HepG2 (cell line): ENCODE data around the gene DYNC1LI2. TPM values are rescaled to one million over a fixed set of nuclear protein-coding genes. Genes with fewer than 3 reads are reported as not detected.
A peak's percentile ranks its signal among the peaks of the same experiment; 100 is the strongest.

Experiments
- FOXJ3 ChIP-seq: sonication (generic); formaldehyde crosslinking; IDR thresholded peaks from 2 replicates; pipeline ENCODE4 v1.4.0; 2020; ENCODE audit warnings: missing genetic modification reagents, mild to moderate bottlenecking, borderline replicate concordance
- HIVEP1 ChIP-seq: sonication (generic); formaldehyde crosslinking; IDR thresholded peaks from 2 replicates; pipeline ENCODE4 v1.4.0; 2020; ENCODE audit warnings: mild to moderate bottlenecking, missing genetic modification reagents
- MEIS1 ChIP-seq: sonication (generic); formaldehyde crosslinking; IDR thresholded peaks from 2 replicates; pipeline ENCODE4 v1.9.0; 2021; ENCODE audit warnings: mild to moderate bottlenecking, missing genetic modification reagents, moderate library complexity, borderline replicate concordance
- MTF2 ChIP-seq: sonication (generic); formaldehyde crosslinking; IDR thresholded peaks from 2 replicates; pipeline ENCODE4 v1.5.0; 2020; ENCODE audit warnings: missing genetic modification reagents, borderline replicate concordance
- TOPORS ChIP-seq: sonication (generic); formaldehyde crosslinking; IDR thresholded peaks from 2 replicates; pipeline ENCODE4 v1.8.0; 2023; ENCODE audit warnings: mild to moderate bottlenecking, missing genetic modification reagents
- TSC22D2 ChIP-seq: sonication (generic); formaldehyde crosslinking; IDR thresholded peaks from 2 replicates; pipeline ENCODE4 v1.5.1; 2020; ENCODE audit warnings: missing genetic modification reagents, mild to moderate bottlenecking, borderline replicate concordance
- ZFAT ChIP-seq: sonication (generic); formaldehyde crosslinking; conservative IDR thresholded peaks from 2 replicates; pipeline ENCODE4 v1.8.1; 2023; ENCODE audit warnings: missing genetic modification reagents, inconsistent platforms
- ZFP36L2 ChIP-seq: sonication (generic); formaldehyde crosslinking; IDR thresholded peaks from 2 replicates; pipeline ENCODE4 v1.4.0; 2020; ENCODE audit warnings: missing genetic modification reagents
- ZNF20 ChIP-seq: sonication (generic); formaldehyde crosslinking; IDR thresholded peaks from 2 replicates; pipeline ENCODE4 v1.4.0; 2020; ENCODE audit warnings: mild to moderate bottlenecking, moderate library complexity, missing genetic modification reagents
- ZNF567 ChIP-seq: sonication (generic); formaldehyde crosslinking; IDR thresholded peaks from 2 replicates; pipeline ENCODE4 v1.8.1; 2023; ENCODE audit warnings: mild to moderate bottlenecking, missing genetic modification reagents, borderline replicate concordance
- ZNF850 ChIP-seq: sonication (generic); formaldehyde crosslinking; conservative IDR thresholded peaks from 2 replicates; pipeline ENCODE4 v1.9.0; 2021; ENCODE audit warnings: mild to moderate bottlenecking, missing genetic modification reagents
- polyA plus RNA-seq, 8 experiments: library from polyadenylated mRNA; depleted of rRNA in 3 of 8; stranded (reverse) in 7 of 8; unstranded in 1 of 8; fragments of >200 nt; fragmentation: Illumina TruSeq in 4 of 8; extraction: Trizol in 4 of 8; gene quantifications; 2 replicates each; pipeline versions ENCODE4 v1.2.1 to v1.2.3, GENCODE V29; 2011 to 2016; ENCODE audit warnings: low read depth in 4 of 8, missing spikeins in 1 of 8, mixed read lengths in 1 of 8; ENCODE audit not compliant: insufficient read depth in 1 of 8
- total RNA-seq, 5 experiments: library from RNA; depleted of rRNA; stranded (reverse); fragments of >200 nt; fragmentation: Illumina TruSeq; extraction: Trizol; gene quantifications; 2 replicates each; pipeline ENCODE4 v1.2.3, GENCODE V29; 2016; ENCODE audit warnings: low read depth in 1 of 5
- TF ChIP-seq, protein P1 (sequence below): sonication (generic); formaldehyde crosslinking; IDR thresholded peaks from 2 replicates; pipeline ENCODE4 v1.4.0; 2020; ENCODE audit warnings: missing genetic modification reagents
- TF ChIP-seq, protein P2 (sequence below): sonication (generic); formaldehyde crosslinking; IDR thresholded peaks from 2 replicates; pipeline ENCODE4 v1.4.0; 2020; ENCODE audit warnings: mild to moderate bottlenecking, missing genetic modification reagents
- TF ChIP-seq, protein P3 (sequence below): sonication (generic); formaldehyde crosslinking; IDR thresholded peaks from 2 replicates; pipeline ENCODE4 v1.4.0; 2020; ENCODE audit warnings: missing genetic modification reagents, mild to moderate bottlenecking, borderline replicate concordance
- TF ChIP-seq, protein P4 (sequence below): sonication (generic); formaldehyde crosslinking; IDR thresholded peaks from 2 replicates; pipeline ENCODE4 v1.8.0; 2022; ENCODE audit warnings: missing genetic modification reagents, mild to moderate bottlenecking, moderate library complexity, borderline replicate concordance

DYNC1LI2 gene
- total and polyA plus RNA-seq, 2 of the 13 experiments (the other 11 are each of a cell fraction or from before 2014, with no cell fraction given), result 65.5 to 135 TPM

DNA sequence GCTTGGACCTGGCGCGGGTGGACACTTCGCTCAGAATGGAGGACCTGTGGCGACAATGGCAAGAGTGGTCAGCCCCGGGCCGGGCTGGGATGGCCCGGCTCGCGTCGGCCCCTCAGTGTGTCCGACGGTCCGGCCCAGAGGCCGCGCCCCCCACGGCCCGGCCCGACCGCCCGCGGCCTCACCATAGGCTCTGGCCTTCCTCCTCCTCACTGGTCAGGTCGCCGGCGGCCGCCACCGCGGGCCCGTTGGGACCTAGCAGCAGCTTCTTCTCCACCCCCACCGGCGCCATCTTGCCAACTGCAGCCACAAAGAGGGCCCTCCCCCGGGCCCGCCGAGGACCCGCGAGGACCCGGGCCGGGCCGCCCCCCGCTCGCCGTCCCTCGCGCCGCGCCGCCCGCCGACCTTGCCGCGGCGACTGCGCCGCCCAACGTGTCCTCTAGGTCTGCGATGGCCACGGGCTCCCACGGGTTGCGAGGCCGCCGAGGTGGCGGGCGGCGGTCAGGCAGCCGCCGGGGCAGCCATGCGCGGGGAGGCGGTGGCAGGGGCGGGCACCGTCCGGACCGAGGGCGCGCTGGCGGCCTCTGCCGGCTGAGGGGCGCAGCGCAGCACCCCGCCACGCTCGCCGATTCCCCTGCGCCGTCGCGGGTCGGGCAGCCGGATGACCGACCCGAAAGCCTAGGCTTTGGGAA, at the start of gene DYNC1LI2 (continued):
- TF ChIP-seq ZNF567 (CRISPR knock-in tag) (no peak), MEIS1 (no peak), MTF2 (CRISPR knock-in tag) (no peak), ZFAT (CRISPR knock-in tag) (no peak), FOXJ3 (CRISPR knock-in tag) (no peak), ZNF20 (CRISPR knock-in tag) (no peak), ZNF850 (CRISPR knock-in tag) (no peak), HIVEP1 (CRISPR knock-in tag) (no peak), TOPORS (peak; percentile 87; the same call in 1 of the 2 replicates), TSC22D2 (CRISPR knock-in tag) (no peak), ZFP36L2 (CRISPR knock-in tag) (no peak)
- TF ChIP-seq, protein P1, sequence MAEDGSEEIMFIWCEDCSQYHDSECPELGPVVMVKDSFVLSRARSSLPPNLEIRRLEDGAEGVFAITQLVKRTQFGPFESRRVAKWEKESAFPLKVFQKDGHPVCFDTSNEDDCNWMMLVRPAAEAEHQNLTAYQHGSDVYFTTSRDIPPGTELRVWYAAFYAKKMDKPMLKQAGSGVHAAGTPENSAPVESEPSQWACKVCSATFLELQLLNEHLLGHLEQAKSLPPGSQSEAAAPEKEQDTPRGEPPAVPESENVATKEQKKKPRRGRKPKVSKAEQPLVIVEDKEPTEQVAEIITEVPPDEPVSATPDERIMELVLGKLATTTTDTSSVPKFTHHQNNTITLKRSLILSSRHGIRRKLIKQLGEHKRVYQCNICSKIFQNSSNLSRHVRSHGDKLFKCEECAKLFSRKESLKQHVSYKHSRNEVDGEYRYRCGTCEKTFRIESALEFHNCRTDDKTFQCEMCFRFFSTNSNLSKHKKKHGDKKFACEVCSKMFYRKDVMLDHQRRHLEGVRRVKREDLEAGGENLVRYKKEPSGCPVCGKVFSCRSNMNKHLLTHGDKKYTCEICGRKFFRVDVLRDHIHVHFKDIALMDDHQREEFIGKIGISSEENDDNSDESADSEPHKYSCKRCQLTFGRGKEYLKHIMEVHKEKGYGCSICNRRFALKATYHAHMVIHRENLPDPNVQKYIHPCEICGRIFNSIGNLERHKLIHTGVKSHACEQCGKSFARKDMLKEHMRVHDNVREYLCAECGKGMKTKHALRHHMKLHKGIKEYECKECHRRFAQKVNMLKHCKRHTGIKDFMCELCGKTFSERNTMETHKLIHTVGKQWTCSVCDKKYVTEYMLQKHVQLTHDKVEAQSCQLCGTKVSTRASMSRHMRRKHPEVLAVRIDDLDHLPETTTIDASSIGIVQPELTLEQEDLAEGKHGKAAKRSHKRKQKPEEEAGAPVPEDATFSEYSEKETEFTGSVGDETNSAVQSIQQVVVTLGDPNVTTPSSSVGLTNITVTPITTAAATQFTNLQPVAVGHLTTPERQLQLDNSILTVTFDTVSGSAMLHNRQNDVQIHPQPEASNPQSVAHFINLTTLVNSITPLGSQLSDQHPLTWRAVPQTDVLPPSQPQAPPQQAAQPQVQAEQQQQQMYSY (CRISPR knock-in tag), result no peak; the same call in 1 of the 2 replicates
- TF ChIP-seq, protein P2, sequence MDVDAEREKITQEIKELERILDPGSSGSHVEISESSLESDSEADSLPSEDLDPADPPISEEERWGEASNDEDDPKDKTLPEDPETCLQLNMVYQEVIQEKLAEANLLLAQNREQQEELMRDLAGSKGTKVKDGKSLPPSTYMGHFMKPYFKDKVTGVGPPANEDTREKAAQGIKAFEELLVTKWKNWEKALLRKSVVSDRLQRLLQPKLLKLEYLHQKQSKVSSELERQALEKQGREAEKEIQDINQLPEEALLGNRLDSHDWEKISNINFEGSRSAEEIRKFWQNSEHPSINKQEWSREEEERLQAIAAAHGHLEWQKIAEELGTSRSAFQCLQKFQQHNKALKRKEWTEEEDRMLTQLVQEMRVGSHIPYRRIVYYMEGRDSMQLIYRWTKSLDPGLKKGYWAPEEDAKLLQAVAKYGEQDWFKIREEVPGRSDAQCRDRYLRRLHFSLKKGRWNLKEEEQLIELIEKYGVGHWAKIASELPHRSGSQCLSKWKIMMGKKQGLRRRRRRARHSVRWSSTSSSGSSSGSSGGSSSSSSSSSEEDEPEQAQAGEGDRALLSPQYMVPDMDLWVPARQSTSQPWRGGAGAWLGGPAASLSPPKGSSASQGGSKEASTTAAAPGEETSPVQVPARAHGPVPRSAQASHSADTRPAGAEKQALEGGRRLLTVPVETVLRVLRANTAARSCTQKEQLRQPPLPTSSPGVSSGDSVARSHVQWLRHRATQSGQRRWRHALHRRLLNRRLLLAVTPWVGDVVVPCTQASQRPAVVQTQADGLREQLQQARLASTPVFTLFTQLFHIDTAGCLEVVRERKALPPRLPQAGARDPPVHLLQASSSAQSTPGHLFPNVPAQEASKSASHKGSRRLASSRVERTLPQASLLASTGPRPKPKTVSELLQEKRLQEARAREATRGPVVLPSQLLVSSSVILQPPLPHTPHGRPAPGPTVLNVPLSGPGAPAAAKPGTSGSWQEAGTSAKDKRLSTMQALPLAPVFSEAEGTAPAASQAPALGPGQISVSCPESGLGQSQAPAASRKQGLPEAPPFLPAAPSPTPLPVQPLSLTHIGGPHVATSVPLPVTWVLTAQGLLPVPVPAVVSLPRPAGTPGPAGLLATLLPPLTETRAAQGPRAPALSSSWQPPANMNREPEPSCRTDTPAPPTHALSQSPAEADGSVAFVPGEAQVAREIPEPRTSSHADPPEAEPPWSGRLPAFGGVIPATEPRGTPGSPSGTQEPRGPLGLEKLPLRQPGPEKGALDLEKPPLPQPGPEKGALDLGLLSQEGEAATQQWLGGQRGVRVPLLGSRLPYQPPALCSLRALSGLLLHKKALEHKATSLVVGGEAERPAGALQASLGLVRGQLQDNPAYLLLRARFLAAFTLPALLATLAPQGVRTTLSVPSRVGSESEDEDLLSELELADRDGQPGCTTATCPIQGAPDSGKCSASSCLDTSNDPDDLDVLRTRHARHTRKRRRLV (CRISPR knock-in tag), result no peak
- TF ChIP-seq, protein P3, sequence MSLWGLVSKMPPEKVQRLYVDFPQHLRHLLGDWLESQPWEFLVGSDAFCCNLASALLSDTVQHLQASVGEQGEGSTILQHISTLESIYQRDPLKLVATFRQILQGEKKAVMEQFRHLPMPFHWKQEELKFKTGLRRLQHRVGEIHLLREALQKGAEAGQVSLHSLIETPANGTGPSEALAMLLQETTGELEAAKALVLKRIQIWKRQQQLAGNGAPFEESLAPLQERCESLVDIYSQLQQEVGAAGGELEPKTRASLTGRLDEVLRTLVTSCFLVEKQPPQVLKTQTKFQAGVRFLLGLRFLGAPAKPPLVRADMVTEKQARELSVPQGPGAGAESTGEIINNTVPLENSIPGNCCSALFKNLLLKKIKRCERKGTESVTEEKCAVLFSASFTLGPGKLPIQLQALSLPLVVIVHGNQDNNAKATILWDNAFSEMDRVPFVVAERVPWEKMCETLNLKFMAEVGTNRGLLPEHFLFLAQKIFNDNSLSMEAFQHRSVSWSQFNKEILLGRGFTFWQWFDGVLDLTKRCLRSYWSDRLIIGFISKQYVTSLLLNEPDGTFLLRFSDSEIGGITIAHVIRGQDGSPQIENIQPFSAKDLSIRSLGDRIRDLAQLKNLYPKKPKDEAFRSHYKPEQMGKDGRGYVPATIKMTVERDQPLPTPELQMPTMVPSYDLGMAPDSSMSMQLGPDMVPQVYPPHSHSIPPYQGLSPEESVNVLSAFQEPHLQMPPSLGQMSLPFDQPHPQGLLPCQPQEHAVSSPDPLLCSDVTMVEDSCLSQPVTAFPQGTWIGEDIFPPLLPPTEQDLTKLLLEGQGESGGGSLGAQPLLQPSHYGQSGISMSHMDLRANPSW, result no peak
- TF ChIP-seq, protein P4, sequence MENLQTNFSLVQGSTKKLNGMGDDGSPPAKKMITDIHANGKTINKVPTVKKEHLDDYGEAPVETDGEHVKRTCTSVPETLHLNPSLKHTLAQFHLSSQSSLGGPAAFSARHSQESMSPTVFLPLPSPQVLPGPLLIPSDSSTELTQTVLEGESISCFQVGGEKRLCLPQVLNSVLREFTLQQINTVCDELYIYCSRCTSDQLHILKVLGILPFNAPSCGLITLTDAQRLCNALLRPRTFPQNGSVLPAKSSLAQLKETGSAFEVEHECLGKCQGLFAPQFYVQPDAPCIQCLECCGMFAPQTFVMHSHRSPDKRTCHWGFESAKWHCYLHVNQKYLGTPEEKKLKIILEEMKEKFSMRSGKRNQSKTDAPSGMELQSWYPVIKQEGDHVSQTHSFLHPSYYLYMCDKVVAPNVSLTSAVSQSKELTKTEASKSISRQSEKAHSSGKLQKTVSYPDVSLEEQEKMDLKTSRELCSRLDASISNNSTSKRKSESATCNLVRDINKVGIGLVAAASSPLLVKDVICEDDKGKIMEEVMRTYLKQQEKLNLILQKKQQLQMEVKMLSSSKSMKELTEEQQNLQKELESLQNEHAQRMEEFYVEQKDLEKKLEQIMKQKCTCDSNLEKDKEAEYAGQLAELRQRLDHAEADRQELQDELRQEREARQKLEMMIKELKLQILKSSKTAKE (CRISPR knock-in tag), result no peak
